Testis (tissue), 2 donors: Measurements from ENCODE around the gene RPP30.

Source experiments
- POLR2A ChIP-seq: fragments of 450-650 bp; IDR thresholded peaks from one replicate; pipeline ENCODE4 v1.6.1; 2017; ENCODE audit warnings: antibody characterized with exemption, mild to moderate bottlenecking, moderate library complexity
- TF ChIP-seq, protein P1 (sequence below), 3 experiments: fragments of 450-650 bp in 2 of 3; fragments of 200-600 bp in 1 of 3; sonication (generic) in 1 of 3; IDR thresholded peaks; one replicate each; pipeline ENCODE4 v1.5.1; 2016 to 2019; ENCODE audit warnings: antibody characterized with exemption in 3 of 3, mild to moderate bottlenecking in 2 of 3, moderate library complexity in 1 of 3

DNA sequence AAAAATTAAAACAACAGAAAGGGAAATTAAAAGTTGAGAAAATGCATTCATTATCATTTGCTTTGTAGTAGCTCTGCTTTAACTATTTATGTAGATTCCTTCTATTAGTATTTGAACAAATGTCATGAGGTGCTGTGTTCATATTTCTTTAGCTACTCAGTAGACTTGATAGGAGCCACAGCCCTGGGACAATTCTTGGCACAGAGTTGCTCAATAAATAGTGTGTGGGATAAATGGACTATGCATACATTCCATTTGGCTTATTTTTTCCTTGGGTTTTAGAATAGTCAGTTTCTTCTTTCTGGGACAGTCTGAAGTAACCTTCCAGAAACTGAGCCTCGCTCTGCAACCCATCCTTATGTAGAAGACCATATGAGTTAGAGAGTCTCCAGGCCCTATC lies 13.4 kb downstream of the RPP30 start:
- TF ChIP-seq, protein P1, sequence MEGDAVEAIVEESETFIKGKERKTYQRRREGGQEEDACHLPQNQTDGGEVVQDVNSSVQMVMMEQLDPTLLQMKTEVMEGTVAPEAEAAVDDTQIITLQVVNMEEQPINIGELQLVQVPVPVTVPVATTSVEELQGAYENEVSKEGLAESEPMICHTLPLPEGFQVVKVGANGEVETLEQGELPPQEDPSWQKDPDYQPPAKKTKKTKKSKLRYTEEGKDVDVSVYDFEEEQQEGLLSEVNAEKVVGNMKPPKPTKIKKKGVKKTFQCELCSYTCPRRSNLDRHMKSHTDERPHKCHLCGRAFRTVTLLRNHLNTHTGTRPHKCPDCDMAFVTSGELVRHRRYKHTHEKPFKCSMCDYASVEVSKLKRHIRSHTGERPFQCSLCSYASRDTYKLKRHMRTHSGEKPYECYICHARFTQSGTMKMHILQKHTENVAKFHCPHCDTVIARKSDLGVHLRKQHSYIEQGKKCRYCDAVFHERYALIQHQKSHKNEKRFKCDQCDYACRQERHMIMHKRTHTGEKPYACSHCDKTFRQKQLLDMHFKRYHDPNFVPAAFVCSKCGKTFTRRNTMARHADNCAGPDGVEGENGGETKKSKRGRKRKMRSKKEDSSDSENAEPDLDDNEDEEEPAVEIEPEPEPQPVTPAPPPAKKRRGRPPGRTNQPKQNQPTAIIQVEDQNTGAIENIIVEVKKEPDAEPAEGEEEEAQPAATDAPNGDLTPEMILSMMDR (IDR thresholded peaks at IDR 0.05) = no peak
- no peak for TF ChIP-seq POLR2A
